Ishikawa (cell line): ENCODE measurements around the gene DPH6.

Experiments used
- CEBPB ChIP-seq: IDR thresholded peaks from 2 replicates; pipeline ENCODE4 v1.6.1; 2012
- CREB1 ChIP-seq: IDR thresholded peaks from 2 replicates; pipeline ENCODE4 v1.6.1; 2012; ENCODE audit warnings: low read depth
- EGR1 ChIP-seq: IDR thresholded peaks from 2 replicates; pipeline ENCODE4 v1.6.1; 2012
- EP300 ChIP-seq: IDR thresholded peaks from 2 replicates; pipeline ENCODE4 v1.6.1; 2012; ENCODE audit warnings: borderline replicate concordance
- FOXM1 ChIP-seq: IDR thresholded peaks from 2 replicates; pipeline ENCODE4 v1.6.1; 2012; ENCODE audit warnings: low read depth, borderline replicate concordance
- NFIC ChIP-seq: IDR thresholded peaks from 2 replicates; pipeline ENCODE4 v1.6.1; 2012
- RAD21 ChIP-seq: IDR thresholded peaks from 2 replicates; pipeline ENCODE4 v1.6.1; 2012; ENCODE audit warnings: low read depth
- TAF1 ChIP-seq: IDR thresholded peaks from 2 replicates; pipeline ENCODE4 v1.6.1; 2012; ENCODE audit warnings: low read depth, mild to moderate bottlenecking
- TCF12 ChIP-seq: IDR thresholded peaks from 2 replicates; pipeline ENCODE4 v1.6.1; 2012; ENCODE audit warnings: low read depth
- TEAD4 ChIP-seq: IDR thresholded peaks from 2 replicates; pipeline ENCODE4 v1.6.1; 2012
- YY1 ChIP-seq: IDR thresholded peaks from 2 replicates; pipeline ENCODE4 v1.6.1; 2012; ENCODE audit warnings: low read depth
- ZBTB7A ChIP-seq: IDR thresholded peaks from 2 replicates; pipeline ENCODE4 v1.6.1; 2012; ENCODE audit warnings: low read depth
- TF ChIP-seq, protein P1 (sequence below): IDR thresholded peaks from 2 replicates; pipeline ENCODE4 v1.6.1; 2012; ENCODE audit warnings: low read depth, mild to moderate bottlenecking
- TF ChIP-seq, protein P2 (sequence below): IDR thresholded peaks from 2 replicates; pipeline ENCODE4 v1.6.1; 2012
- TF ChIP-seq, protein P3 (sequence below): IDR thresholded peaks from 2 replicates; pipeline ENCODE4 v1.6.1; 2012

DPH6 gene

DNA sequence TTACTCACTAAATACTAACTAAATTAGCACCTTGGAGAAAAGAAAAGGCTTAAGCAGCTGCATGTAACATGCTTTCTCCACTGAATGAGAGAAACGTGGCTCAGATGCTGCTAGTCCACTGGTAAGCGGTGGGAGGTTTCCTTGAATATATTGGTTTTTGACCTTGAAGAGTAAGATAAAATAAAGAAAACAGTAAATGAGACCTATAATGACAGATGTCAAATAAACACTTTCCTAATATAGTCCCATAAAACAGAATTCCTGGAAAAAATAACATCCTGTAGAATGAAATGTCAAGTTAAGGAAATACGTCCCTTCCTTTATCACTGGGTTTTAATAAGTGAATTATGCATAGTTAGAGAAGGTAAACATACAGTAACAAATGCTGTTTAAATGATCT, 215.0 kb downstream of the DPH6 start:
- TF ChIP-seq RAD21: no peak
- TF ChIP-seq YY1: no peak
- TF ChIP-seq, protein P1, sequence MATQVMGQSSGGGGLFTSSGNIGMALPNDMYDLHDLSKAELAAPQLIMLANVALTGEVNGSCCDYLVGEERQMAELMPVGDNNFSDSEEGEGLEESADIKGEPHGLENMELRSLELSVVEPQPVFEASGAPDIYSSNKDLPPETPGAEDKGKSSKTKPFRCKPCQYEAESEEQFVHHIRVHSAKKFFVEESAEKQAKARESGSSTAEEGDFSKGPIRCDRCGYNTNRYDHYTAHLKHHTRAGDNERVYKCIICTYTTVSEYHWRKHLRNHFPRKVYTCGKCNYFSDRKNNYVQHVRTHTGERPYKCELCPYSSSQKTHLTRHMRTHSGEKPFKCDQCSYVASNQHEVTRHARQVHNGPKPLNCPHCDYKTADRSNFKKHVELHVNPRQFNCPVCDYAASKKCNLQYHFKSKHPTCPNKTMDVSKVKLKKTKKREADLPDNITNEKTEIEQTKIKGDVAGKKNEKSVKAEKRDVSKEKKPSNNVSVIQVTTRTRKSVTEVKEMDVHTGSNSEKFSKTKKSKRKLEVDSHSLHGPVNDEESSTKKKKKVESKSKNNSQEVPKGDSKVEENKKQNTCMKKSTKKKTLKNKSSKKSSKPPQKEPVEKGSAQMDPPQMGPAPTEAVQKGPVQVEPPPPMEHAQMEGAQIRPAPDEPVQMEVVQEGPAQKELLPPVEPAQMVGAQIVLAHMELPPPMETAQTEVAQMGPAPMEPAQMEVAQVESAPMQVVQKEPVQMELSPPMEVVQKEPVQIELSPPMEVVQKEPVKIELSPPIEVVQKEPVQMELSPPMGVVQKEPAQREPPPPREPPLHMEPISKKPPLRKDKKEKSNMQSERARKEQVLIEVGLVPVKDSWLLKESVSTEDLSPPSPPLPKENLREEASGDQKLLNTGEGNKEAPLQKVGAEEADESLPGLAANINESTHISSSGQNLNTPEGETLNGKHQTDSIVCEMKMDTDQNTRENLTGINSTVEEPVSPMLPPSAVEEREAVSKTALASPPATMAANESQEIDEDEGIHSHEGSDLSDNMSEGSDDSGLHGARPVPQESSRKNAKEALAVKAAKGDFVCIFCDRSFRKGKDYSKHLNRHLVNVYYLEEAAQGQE: no peak
- no peak for TF ChIP-seq CEBPB
- no peak for TF ChIP-seq EGR1

DNA sequence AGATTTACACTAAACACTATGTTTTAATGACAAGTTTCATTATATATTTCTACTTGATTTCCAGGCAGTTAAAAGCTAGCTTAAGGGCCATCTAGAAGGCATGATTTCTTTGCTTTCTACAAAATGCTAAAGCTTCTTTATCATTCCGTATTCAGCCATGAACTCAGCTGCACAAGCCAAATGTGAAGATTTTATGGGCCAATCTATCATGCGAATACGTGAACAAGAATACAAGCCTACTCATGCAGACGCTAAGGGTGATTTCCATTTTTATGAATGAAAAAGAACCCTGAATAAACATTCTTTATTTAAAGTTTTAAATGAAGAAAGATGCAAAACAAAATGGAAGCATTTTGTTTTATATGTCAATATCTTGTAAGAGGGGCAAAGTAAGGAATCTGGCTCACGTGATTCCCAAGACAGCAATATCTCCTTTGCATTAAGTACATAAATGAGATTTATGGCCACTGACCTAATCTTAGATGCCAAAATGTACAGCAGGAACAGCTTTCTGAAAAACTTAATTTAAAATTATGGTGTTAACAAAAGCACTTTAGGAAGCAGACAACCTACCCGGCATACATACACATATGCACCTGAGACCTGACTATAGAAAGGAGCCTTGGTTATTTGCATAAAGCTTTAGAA, 215.8 kb downstream of the DPH6 start:
- TF ChIP-seq EP300 (no peak), NFIC (no peak), FOXM1 (no peak), TCF12 (no peak), ZBTB7A (no peak), YY1 (no peak), TAF1 (no peak), CEBPB (no peak), EGR1 (no peak)
- TF ChIP-seq, protein P1: no peak
- TF ChIP-seq, protein P2, sequence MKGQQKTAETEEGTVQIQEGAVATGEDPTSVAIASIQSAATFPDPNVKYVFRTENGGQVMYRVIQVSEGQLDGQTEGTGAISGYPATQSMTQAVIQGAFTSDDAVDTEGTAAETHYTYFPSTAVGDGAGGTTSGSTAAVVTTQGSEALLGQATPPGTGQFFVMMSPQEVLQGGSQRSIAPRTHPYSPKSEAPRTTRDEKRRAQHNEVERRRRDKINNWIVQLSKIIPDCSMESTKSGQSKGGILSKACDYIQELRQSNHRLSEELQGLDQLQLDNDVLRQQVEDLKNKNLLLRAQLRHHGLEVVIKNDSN: no peak

DNA sequence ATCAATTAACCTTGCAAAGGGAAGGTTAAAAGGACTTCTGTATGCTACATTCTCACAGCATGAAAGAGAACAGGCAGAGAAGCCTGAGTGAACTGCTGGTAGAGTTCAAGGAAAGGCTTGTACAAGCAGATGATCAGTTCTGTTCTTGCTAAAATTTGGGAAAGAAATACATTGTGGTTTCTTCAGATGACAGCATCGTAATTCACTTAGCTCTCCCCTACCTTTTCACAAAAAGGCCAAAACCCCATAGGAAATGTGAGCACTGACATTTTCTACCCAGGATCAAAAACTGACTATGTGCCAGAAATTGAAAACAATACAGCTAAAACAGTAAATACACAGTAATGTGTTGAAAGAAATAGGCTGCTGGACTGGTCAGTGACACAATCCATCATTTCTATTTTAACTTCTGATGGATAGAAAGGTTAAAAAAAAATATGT, 216.4 kb downstream of the DPH6 start:
- no peak for TF ChIP-seq TAF1
- TF ChIP-seq EGR1: no peak
- TF ChIP-seq TCF12: no peak

DNA sequence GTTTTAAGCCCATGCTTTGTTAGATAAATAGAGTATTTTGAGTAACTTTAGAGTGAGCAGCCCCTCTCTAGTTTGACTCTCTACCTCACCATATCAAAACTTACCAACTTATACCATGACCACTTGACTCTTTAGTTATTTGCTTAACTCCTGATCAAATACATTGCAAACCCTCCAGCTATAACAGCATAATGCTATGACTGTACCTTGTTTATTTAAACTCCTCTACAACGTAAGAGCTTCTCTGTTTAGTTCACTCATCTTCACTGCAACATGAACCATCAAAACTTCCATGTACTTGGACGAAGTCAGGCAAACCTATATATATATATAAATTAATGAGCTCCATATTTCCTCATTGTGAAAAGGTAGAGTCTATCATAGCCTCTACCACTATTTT, 218.2 kb downstream of the DPH6 start:
- TF ChIP-seq TAF1 (no peak), CEBPB (no peak), NFIC (no peak), FOXM1 (no peak), ZBTB7A (no peak), YY1 (no peak), TCF12 (no peak), TEAD4 (no peak)
- TF ChIP-seq, protein P3, sequence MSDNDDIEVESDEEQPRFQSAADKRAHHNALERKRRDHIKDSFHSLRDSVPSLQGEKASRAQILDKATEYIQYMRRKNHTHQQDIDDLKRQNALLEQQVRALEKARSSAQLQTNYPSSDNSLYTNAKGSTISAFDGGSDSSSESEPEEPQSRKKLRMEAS: no peak
- TF ChIP-seq, protein P1: no peak

DNA sequence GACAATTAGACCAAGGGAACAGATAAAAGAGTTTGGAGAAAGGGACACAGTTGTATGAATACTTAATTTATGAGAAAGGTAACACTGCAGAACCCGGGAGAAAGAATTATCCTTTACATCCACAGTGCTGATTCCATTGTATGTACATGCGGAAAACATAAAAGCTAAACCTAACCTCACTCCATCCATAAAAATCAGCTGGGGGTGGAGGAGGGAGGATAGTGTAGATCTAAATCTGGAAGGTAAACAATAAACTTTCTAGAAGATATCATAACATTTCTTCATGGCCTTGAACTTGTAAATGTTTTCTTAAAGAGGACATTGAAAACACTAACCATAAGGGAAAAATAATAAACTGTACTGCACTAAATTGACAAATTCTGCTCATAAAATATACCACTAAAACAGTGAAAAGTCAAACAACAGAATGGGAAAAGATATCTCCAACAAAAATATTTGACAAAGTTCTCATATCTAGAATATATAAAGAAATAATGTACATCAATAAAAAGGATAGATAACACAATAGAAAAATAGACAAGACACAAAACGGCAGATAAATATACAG, 220.5 kb downstream of the DPH6 start:
- TF ChIP-seq TEAD4 (no peak), CREB1 (no peak), FOXM1 (no peak), RAD21 (no peak), EP300 (no peak), ZBTB7A (no peak), EGR1 (no peak), CEBPB (no peak), TAF1 (no peak), NFIC (no peak), YY1 (no peak), TCF12 (no peak)
- TF ChIP-seq, protein P1: no peak
- TF ChIP-seq, protein P3: no peak
- TF ChIP-seq, protein P2: no peak
